ENCODE data around the gene ANO9. TPM values are rescaled to one million over a fixed set of nuclear protein-coding genes. Genes with fewer than 3 reads are reported as not detected.

The ANO9 gene
- total RNA-seq, 2 donors from 2014 or later, result 15.6 to 26.4 TPM

DNA sequence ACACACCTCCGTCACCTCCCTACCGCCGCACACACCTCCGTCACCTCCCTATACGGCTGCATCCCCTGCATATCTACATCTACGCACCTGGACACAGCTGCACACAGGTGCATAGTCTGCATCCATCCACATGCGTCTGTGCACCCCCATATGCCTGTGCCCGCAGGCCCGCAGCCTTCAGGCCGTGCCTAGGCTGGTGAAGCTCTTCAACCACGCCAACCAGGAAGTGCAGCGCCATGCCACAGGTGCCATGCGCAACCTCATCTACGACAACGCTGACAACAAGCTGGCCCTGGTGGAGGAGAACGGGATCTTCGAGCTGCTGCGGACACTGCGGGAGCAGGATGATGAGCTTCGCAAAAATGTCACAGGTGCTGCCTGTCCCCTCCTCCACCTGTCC is 43.0 kb downstream of the ANO9 start:
- Histone ChIP-seq H3K27me3 (no peaks in the 10 kb centered on the region), H3K9me3 (no peaks in the 10 kb centered on the region), H3K27ac (no peak overlapping the region), H3K4me1 (peaks cover 24% of the 10 kb centered on the region), H3K36me3 (replicated peaks in 1 of 2; ENCODE audit: insufficient read depth in 1 of 2, low read depth in 2 of 2) (peaks cover 0 to 6% of the 10 kb centered on the region in 2 donors), H3K4me3 (no peak overlapping the region)
- TF ChIP-seq, protein P1, sequence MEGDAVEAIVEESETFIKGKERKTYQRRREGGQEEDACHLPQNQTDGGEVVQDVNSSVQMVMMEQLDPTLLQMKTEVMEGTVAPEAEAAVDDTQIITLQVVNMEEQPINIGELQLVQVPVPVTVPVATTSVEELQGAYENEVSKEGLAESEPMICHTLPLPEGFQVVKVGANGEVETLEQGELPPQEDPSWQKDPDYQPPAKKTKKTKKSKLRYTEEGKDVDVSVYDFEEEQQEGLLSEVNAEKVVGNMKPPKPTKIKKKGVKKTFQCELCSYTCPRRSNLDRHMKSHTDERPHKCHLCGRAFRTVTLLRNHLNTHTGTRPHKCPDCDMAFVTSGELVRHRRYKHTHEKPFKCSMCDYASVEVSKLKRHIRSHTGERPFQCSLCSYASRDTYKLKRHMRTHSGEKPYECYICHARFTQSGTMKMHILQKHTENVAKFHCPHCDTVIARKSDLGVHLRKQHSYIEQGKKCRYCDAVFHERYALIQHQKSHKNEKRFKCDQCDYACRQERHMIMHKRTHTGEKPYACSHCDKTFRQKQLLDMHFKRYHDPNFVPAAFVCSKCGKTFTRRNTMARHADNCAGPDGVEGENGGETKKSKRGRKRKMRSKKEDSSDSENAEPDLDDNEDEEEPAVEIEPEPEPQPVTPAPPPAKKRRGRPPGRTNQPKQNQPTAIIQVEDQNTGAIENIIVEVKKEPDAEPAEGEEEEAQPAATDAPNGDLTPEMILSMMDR (IDR thresholded peaks at IDR 0.05), result no peak
- TF ChIP-seq POLR2A (IDR thresholded peaks at IDR 0.05), result no peak
- WGBS, 2 donors, result 93 to 96% methylated on average over 11 to 20 of the region's 20 CpGs
- DNase-seq (no peak), ATAC-seq (no peak)
- intact Hi-C loops (cut with DNase I), result no loop called here

DNA sequence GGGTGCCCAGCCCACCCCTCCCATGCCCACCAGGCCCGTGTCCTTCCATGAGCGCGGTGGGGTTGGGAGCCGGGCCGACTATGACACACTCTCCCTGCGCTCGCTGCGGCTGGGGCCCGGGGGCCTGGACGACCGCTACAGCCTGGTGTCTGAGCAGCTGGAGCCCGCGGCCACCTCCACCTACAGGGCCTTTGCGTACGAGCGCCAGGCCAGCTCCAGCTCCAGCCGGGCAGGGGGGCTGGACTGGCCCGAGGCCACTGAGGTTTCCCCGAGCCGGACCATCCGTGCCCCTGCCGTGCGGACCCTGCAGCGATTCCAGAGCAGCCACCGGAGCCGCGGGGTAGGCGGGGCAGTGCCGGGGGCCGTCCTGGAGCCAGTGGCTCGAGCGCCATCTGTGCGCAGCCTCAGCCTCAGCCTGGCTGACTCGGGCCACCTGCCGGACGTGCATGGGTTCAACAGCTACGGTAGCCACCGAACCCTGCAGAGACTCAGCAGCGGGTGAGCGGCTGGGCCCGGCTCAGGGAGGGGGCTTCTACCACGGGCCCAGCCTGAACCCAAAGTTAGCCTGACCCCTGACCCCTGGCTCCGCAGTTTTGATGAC is 44.8 kb downstream of the ANO9 start:
- no peak for ATAC-seq
- Histone ChIP-seq H3K27me3 (no peaks in the 10 kb centered on the region), H3K4me1 (peaks cover 32% of the 10 kb centered on the region), H3K27ac (no peak overlapping the region), H3K36me3 (replicated peaks in 1 of 2; ENCODE audit: insufficient read depth in 1 of 2, low read depth in 2 of 2) (peaks cover 0 to 2% of the 10 kb centered on the region in 2 donors), H3K9me3 (no peaks in the 10 kb centered on the region), H3K4me3 (no peak overlapping the region)
- DNase-seq, result peak in 3 of 4 donors; percentile 42 to 52 (median 50)
- WGBS, 2 donors, result 44% methylated on average over 20 of the region's 43 CpGs; no CpG with 5 or more reads in 1 of the 2 donors
- TF ChIP-seq POLR2A (IDR thresholded peaks at IDR 0.05), result no peak
- TF ChIP-seq, protein P1 (IDR thresholded peaks at IDR 0.05), result peak in 3 of 7 experiments; percentile 19 to 36 (median 19)
- intact Hi-C loops (cut with DNase I), result no loop called here

DNA sequence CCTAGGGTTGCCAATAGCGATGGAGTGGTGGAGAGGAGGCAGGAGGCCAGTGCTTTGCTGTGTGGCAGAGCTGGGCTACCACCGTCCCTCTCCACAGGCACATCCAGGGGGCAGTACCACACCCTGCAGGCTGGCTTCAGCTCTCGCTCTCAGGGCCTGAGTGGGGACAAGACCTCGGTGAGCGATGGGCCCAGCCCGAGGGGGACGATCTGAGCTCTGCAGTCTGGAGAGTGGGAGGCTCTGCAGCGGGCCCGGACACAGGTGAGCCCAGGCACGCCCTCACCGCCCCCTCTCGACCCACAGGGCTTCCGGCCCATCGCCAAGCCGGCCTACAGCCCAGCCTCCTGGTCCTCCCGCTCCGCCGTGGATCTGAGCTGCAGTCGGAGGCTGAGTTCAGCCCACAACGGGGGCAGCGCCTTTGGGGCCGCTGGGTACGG is 45.3 kb downstream of the ANO9 start:
- H3K9me3 ChIP-seq, result no peaks in the 10 kb centered on the region
- no peak for TF ChIP-seq POLR2A (IDR thresholded peaks at IDR 0.05)
- TF ChIP-seq, protein P1 (IDR thresholded peaks at IDR 0.05), result peak in 1 of 7 experiments; percentile 6
- intact Hi-C loops (cut with DNase I), result no loop called here
- peaks cover 32% of the 10 kb centered on the region for H3K4me1 ChIP-seq
- no peaks in the 10 kb centered on the region for H3K27me3 ChIP-seq
- ATAC-seq, result no peak
- 60 to 100% methylated on average over 1 to 16 of the region's 23 CpGs for WGBS, 2 donors
- peaks cover 0 to 2% of the 10 kb centered on the region in 2 donors for H3K36me3 ChIP-seq (replicated peaks in 1 of 2; ENCODE audit: insufficient read depth in 1 of 2, low read depth in 2 of 2)
- H3K27ac ChIP-seq, result no peak overlapping the region
- no peak overlapping the region for H3K4me3 ChIP-seq
- DNase-seq, result no peak

DNA sequence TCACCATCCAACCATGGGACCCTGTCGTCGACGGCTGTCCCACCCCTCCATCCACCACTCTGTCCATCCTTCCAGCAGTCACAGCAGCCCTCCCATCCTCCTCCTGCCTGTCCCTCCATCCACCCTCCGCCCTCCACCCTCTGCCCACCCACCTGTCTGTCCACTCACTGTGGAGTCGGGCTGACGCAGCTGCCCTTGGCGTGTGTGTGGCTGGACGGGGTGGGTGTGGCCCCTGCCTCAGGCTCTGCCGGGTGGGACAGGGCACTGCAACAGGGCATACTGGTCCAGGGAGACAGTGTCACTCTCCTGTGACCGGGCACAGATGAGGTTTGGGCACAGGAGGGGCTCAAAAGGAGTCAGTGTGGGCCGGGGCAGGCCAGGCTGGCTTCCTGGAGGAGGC is 45.9 kb downstream of the ANO9 start:
- Histone ChIP-seq H3K36me3 (replicated peaks in 1 of 2; ENCODE audit: insufficient read depth in 1 of 2, low read depth in 2 of 2) (peaks cover 0 to 2% of the 10 kb centered on the region in 2 donors), H3K4me3 (no peak overlapping the region), H3K9me3 (no peaks in the 10 kb centered on the region), H3K27me3 (no peaks in the 10 kb centered on the region), H3K4me1 (peaks cover 32% of the 10 kb centered on the region), H3K27ac (peak overlapping the region in 1 of 4 donors; percentile 84)
- DNase-seq (no peak), ATAC-seq (no peak)
- intact Hi-C loops (cut with DNase I), result no loop called here
- no peak for TF ChIP-seq POLR2A (IDR thresholded peaks at IDR 0.05)
- TF ChIP-seq, protein P1 (IDR thresholded peaks at IDR 0.05), result no peak
- 73 to 86% methylated on average over 7 to 11 of the region's 11 CpGs for WGBS, 2 donors
